ENCODE results near the gene CNGA4. TPM values are rescaled to one million over a fixed set of nuclear protein-coding genes. Genes with fewer than 3 reads are reported as not detected.

Gene CNGA4
- polyA plus RNA-seq, 1 donor from 2014 or later: not detected

DNA sequence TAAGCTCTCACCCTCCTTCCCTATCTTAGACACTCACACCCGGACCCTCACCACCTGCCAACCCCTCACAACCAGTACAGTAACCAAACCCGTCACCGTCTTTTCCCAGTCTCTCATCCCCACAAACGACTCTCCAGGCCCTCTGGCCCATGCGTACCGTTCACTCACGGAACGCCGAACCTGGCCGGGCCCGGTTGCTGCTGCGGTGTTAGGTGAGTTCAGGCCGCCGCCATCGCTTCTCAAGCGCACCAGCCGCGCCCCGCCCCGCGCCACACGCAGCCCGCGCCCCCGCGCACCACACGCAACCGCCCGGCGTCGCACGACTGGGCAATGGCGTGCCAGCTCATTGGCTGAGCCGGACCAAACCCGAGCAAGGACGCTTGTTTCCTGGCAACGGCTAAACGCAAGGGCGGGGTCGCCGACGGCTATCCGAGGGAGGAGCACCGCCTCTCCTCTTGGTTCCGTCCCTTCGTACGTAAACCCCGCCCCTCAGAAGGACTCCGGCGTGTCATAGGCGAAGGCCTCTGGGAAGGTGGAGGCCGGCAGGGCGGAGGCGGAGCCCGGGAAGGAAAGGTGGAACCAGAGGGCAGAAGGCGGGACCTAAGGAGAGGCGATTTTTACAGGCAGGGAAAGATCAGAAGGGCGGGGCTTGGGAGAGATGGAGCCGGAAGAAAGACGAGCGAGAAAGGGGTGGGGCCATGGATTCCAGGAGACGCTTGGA is 4.3 kb upstream of the CNGA4 start, which contains the start of gene FHIP1B:
Gene FHIP1B, minus strand, starts transcription at position 250 of the 721 bp plus-strand sequence. CDS start 10,120 bp downstream, outside the sequence.
- Histone ChIP-seq H3F3A (ENCODE audit: insufficient read depth, low read length, poor library complexity, severe bottlenecking) (no peaks in the 10 kb centered on the region), H3K4me2 (ENCODE audit: low read length) (peak within 1 kb of the TSS; percentile 92), H2AFZ (ENCODE audit: low read depth, low read length) (peak within 1 kb of the TSS; percentile 84), H4K20me1 (ENCODE audit: insufficient read depth) (no peaks in the 10 kb centered on the region), H3K27me3 (ENCODE audit: insufficient read depth, low read depth, low read length) (no peaks in the 10 kb centered on the region), H3K4me3 (ENCODE audit: low read length) (peak within 1 kb of the TSS; percentile 70), H3K36me3 (ENCODE audit: insufficient read depth, low read length) (no peaks in the 10 kb centered on the region), H3K27ac (ENCODE audit: low read length) (peak within 1 kb of the TSS; percentile 77), H3K9me3 (ENCODE audit: low read length) (no peaks in the 10 kb centered on the region), H3K9ac (ENCODE audit: low read length) (peak within 1 kb of the TSS; percentile 77), H3K9me2 (ENCODE audit: insufficient read depth, low read length) (no peaks in the 10 kb centered on the region), H3K79me2 (replicated peaks; ENCODE audit: insufficient read depth, low read length) (peaks cover 44% of the 10 kb centered on the region)
- TF ChIP-seq, protein P1, sequence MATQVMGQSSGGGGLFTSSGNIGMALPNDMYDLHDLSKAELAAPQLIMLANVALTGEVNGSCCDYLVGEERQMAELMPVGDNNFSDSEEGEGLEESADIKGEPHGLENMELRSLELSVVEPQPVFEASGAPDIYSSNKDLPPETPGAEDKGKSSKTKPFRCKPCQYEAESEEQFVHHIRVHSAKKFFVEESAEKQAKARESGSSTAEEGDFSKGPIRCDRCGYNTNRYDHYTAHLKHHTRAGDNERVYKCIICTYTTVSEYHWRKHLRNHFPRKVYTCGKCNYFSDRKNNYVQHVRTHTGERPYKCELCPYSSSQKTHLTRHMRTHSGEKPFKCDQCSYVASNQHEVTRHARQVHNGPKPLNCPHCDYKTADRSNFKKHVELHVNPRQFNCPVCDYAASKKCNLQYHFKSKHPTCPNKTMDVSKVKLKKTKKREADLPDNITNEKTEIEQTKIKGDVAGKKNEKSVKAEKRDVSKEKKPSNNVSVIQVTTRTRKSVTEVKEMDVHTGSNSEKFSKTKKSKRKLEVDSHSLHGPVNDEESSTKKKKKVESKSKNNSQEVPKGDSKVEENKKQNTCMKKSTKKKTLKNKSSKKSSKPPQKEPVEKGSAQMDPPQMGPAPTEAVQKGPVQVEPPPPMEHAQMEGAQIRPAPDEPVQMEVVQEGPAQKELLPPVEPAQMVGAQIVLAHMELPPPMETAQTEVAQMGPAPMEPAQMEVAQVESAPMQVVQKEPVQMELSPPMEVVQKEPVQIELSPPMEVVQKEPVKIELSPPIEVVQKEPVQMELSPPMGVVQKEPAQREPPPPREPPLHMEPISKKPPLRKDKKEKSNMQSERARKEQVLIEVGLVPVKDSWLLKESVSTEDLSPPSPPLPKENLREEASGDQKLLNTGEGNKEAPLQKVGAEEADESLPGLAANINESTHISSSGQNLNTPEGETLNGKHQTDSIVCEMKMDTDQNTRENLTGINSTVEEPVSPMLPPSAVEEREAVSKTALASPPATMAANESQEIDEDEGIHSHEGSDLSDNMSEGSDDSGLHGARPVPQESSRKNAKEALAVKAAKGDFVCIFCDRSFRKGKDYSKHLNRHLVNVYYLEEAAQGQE (IDR thresholded peaks at IDR 0.05; ENCODE audit: borderline replicate concordance): peak; percentile 74
- TF ChIP-seq EZH2 (IDR thresholded peaks at IDR 0.05; ENCODE audit: borderline replicate concordance, insufficient read depth, low read length, poor library complexity, severe bottlenecking): no peak
- TF ChIP-seq MXI1 (conservative IDR thresholded peaks at IDR 0.05; ENCODE audit: poor library complexity, severe bottlenecking): peak; percentile 94
- TF ChIP-seq, protein P2, sequence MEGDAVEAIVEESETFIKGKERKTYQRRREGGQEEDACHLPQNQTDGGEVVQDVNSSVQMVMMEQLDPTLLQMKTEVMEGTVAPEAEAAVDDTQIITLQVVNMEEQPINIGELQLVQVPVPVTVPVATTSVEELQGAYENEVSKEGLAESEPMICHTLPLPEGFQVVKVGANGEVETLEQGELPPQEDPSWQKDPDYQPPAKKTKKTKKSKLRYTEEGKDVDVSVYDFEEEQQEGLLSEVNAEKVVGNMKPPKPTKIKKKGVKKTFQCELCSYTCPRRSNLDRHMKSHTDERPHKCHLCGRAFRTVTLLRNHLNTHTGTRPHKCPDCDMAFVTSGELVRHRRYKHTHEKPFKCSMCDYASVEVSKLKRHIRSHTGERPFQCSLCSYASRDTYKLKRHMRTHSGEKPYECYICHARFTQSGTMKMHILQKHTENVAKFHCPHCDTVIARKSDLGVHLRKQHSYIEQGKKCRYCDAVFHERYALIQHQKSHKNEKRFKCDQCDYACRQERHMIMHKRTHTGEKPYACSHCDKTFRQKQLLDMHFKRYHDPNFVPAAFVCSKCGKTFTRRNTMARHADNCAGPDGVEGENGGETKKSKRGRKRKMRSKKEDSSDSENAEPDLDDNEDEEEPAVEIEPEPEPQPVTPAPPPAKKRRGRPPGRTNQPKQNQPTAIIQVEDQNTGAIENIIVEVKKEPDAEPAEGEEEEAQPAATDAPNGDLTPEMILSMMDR (IDR thresholded peaks at IDR 0.05; ENCODE audit: poor library complexity, severe bottlenecking): peak; percentile 13
- TF ChIP-seq POLR2AphosphoS5 (IDR thresholded peaks at IDR 0.05): peak; percentile 92
- peak; percentile 44 for TF ChIP-seq SMC3 (conservative IDR thresholded peaks at IDR 0.05; ENCODE audit: poor library complexity)
- TF ChIP-seq TAF1 (IDR thresholded peaks at IDR 0.05; ENCODE audit: low read depth): peak; percentile 91
- TF ChIP-seq EP300 (conservative IDR thresholded peaks at IDR 0.05; ENCODE audit: poor library complexity, severe bottlenecking): no peak
- TF ChIP-seq RAD21 (conservative IDR thresholded peaks at IDR 0.05): peak; percentile 42

DNA sequence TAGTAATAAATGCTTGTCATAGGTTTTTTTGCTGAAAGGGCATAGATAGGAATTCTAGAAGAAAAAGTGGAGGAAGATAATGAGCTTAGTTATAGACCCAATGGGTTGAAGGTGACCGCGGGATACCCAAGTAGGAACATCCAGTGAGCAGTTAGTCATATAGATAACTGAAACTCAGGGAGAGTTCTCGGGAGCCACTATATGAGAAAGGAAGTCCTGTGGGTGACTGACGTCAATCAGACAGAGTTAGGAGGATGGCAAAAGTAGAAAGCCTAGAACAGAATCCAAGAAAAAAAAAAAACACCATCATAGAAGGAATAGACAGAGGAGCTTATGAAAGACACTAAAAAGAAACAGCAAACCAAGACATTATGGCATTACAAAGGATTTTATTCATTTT is 1.6 kb upstream of the CNGA4 start:
- peaks cover 20% of the 10 kb centered on the region for H3K79me2 ChIP-seq (replicated peaks; ENCODE audit: insufficient read depth, low read length)
- H3K27me3 ChIP-seq (ENCODE audit: insufficient read depth, low read depth, low read length): no peaks in the 10 kb centered on the region
- no peak overlapping the region for H3K4me2 ChIP-seq (ENCODE audit: low read length)
- H3K9me2 ChIP-seq (ENCODE audit: insufficient read depth, low read length): no peaks in the 10 kb centered on the region
- no peaks in the 10 kb centered on the region for H4K20me1 ChIP-seq (ENCODE audit: insufficient read depth)
- TF ChIP-seq EP300 (conservative IDR thresholded peaks at IDR 0.05; ENCODE audit: poor library complexity, severe bottlenecking): no peak
- TF ChIP-seq, protein P1 (IDR thresholded peaks at IDR 0.05; ENCODE audit: borderline replicate concordance): no peak
- TF ChIP-seq SMC3 (conservative IDR thresholded peaks at IDR 0.05; ENCODE audit: poor library complexity): no peak
- no peak for TF ChIP-seq TAF1 (IDR thresholded peaks at IDR 0.05; ENCODE audit: low read depth)
- TF ChIP-seq POLR2AphosphoS5 (IDR thresholded peaks at IDR 0.05): no peak
- no peak for TF ChIP-seq RAD21 (conservative IDR thresholded peaks at IDR 0.05)
- TF ChIP-seq, protein P2 (IDR thresholded peaks at IDR 0.05; ENCODE audit: poor library complexity, severe bottlenecking): no peak
- no peak for TF ChIP-seq MXI1 (conservative IDR thresholded peaks at IDR 0.05; ENCODE audit: poor library complexity, severe bottlenecking)
- no peak for TF ChIP-seq EZH2 (IDR thresholded peaks at IDR 0.05; ENCODE audit: borderline replicate concordance, insufficient read depth, low read length, poor library complexity, severe bottlenecking)
- H3K36me3 ChIP-seq (ENCODE audit: insufficient read depth, low read length): no peaks in the 10 kb centered on the region
- no peaks in the 10 kb centered on the region for H3F3A ChIP-seq (ENCODE audit: insufficient read depth, low read length, poor library complexity, severe bottlenecking)
- no peak overlapping the region for H2AFZ ChIP-seq (ENCODE audit: low read depth, low read length)
- H3K27ac ChIP-seq (ENCODE audit: low read length): no peak overlapping the region
- no peak overlapping the region for H3K9ac ChIP-seq (ENCODE audit: low read length)
- H3K4me3 ChIP-seq (ENCODE audit: low read length): no peak overlapping the region
- no peaks in the 10 kb centered on the region for H3K9me3 ChIP-seq (ENCODE audit: low read length)
